Erythroblast (primary cell): ENCODE measurements around the gene TEX38.
"Not testable (repeated sequence)": the region's sequence is repeated elsewhere in the genome, so short reads cannot be mapped to it uniquely, and the experiment has no call there.

ENCODE experiments used
- DNase-seq, 2 experiments: peaks; one replicate each; lab custom pipeline; 2025; lab: John Stamatoyannopoulos, UW
- GATA1 ChIP-seq: IDR thresholded peaks from 2 replicates; pipeline ENCODE4 v1.6.1; 2011; ENCODE audit warnings: low read depth, mild to moderate bottlenecking, control low read depth, low read length, moderate library complexity
- POLR2A ChIP-seq: IDR thresholded peaks from 2 replicates; pipeline ENCODE4 v1.6.1; 2011; ENCODE audit warnings: mild to moderate bottlenecking, low read length

TEX38 gene

GRCh38 chr1:46718727-46719622, 47.3 kb downstream of the TEX38 start, which contains the start of gene EFCAB14:
Gene EFCAB14, minus strand, starts transcription at chr1:46719114. Its CDS starts 1,027 bp downstream, at chr1:46718087.
- peak; percentile 85 for TF ChIP-seq POLR2A
- TF ChIP-seq GATA1 = no peak
- DNase-seq = peak; percentile 96 to 98

DNA sequence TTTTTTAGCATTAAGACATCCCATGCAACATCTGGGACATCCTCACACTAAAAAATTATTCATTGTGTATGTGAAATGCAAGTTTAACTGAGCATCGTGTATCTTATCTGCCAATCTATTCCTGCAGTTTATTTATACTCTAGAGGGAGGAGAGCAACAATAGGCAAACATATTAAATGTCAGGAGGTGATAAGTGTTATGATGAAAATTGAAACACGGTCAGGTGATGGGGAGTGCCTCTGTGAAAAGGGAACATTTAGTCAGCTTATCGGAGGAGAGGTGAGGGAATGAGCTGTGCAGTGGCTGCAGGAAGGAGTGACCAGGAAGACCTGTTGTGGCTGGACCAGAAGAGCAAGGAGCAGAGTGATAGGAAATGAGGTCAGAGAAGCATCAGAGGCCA, 48.0 kb downstream of the TEX38 start:
- DNase-seq = peak in 1 of 2 experiments; percentile 33
- TF ChIP-seq POLR2A (no peak), GATA1 (no peak)

- not testable (repeated sequence) for DNase-seq
Observed at GRCh38 chr1:46720319-46720718, 48.7 kb downstream of the TEX38 start.

DNA sequence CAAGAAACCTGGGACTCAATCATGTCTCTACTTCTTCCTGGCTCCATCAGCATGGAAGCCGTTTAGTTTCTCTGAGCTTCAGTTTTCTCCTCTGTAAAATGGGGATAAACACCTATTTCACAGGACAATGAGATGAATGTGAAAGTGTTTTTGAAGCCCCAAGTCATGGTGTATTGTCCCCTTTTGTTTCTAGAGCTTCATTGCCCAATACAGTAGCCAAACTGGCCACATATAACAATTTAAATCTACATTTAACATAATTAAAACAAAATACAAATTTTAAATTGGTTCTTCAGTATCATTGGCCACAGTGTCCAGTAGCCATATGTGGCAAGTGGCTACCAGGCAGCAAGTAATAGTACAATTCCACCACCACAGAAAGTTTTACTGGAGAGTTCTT, 49.5 kb downstream of the TEX38 start:
- DNase-seq = no peak
- TF ChIP-seq GATA1 (no peak), POLR2A (no peak)

DNA sequence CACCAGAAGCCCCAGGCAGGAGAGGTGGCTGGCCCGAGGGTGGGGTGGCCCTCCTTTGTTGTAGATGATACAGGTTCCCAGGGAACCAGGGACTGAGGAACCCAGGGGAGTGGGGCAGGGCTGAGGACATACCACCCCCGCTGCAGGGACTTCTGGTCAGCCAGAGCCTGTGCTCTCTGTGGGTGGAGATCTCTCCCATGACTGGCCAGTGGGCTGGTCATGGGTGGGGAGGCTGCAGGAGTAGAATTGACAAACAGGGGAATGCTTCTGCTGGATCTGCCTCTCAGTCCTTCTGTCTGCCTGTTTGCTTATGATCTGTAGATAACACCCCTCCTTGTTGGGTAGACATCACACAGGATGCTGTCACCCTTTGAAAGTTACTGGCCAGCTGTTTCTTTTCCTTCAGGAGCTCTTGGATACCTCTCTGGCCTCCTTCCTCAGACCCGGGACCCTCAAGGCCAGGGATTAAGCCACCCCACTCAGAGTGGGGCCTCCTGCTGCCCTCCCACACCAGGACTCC, 50.1 kb downstream of the TEX38 start:
- DNase-seq = no peak
- TF ChIP-seq POLR2A (no peak), GATA1 (no peak)
